Pons (tissue), 1 donor: ENCODE results near the gene HP.
A peak's percentile ranks its signal among the peaks of the same experiment; 100 is the strongest.
"Not testable (repeated sequence)": the region's sequence is repeated elsewhere in the genome, so short reads cannot be mapped to it uniquely, and the experiment has no call there.

ENCODE experiments used
- DNase-seq: peaks from one replicate; pipeline ENCODE4 v3.0.0-alpha.2; 2016; ENCODE audit warnings: low spot score

HP gene

GRCh38 chr16:72054254-72054847 lies at the start of gene HP:
Gene HP (plus strand): TSS chr16:72054505. CDS start chr16:72054653, 148 bp downstream.
- not testable (repeated sequence) for DNase-seq

GRCh38 chr16:72008065-72008423 lies 46.3 kb upstream of the HP start:
- peak; percentile 15 for DNase-seq

DNA sequence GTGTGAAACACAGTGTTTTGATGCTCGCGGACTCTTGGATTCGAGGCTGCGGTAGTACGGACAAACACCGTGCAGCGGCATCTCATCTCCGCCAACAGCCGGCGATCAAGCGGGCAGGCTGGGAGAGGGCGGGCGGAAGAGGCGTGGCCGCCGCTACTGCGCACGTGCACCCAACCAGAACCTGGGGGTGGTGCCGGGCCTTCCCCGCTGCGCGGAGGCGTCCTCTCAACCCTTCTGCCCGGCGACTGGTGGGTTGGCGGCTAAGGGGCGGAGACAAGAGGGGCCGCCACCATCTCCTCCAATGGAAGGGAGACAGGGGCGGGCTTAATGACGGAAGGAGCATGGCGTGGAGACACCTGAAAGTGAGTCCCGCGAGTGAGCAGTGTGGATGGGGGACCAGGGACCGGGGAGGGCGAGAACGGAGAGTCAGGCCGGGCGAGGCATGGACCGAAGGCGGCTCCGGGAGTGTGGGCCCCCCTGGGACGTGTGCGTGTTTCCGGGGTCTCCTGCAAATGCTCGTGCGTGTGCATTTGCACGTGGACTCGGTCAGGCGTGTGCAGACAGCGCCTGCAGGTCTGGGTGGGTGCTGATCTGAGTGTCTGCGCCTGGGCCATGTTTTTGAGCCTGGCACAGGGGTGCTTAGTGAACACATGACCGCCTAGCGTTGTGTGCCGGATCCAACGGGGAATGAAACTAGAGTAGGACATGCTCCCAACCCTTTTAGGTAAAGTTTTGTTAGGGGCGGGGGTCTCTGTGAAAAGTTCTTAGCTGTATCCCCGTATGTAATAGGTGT lies 45.7 kb upstream of the HP start, which contains the start of gene DHODH:
Gene DHODH, plus strand, starts transcription at position 321 of the 793 bp plus-strand sequence. Its CDS starts 21 bp downstream, at position 342.
- peak; percentile 97 for DNase-seq

- DNase-seq: no peak
These were observed 44.5 kb upstream of the HP start for GRCh38 chr16:72009779-72010178.

DNA sequence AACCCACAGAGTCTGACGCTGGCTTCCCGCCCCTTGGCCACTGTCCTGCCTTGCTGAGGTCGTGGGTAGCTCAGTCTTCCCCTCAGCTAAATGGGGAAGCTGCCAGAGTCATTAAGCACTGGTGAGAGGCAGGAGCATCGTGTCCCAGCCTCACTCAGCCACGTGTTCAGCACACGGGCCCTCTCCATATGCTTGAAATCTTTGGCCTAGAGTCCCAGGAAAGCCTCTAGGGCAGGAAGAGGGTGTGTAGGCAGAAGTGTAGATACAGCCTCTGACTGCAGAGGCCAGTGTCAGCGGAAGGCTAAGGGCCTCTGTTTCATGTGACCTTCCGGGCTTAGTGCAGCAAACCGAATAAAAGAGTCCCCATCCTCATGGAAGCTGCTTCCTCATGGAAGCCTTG lies 41.7 kb upstream of the HP start:
- DNase-seq: no peak

GRCh38 chr16:72013389-72013788 lies 40.9 kb upstream of the HP start:
- no peak for DNase-seq

DNA sequence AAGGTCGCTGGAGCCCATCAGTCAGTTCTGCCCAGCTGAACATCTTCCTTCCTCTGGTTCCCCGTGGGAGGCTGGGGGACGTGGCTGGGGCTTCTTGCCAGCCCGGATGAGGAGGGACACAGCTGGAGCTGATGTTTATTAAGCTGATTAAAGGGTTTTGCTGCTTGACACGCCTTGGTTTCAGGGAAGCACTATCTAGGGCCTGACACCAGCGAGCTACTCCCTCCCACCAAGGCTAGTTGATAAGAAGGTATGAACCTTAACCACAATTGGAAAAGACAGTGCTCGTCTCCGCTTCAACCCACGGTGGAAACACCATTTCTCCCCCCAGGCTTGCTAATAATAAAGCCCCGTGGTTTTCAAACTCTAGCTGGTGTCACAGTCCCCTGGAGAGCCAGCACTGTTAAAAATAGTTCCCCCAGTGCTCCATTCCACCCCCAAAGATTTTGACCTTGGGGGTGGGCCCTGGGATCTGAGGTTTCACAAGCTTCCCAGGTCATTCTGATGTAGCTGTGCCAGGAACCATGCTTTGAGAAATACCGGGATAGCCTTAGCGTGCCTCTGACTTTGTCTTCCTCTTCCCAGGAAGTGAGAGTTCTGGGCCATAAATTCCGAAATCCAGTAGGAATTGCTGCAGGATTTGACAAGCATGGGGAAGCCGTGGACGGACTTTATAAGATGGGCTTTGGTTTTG lies 40.3 kb upstream of the HP start:
- no peak for DNase-seq

DNA sequence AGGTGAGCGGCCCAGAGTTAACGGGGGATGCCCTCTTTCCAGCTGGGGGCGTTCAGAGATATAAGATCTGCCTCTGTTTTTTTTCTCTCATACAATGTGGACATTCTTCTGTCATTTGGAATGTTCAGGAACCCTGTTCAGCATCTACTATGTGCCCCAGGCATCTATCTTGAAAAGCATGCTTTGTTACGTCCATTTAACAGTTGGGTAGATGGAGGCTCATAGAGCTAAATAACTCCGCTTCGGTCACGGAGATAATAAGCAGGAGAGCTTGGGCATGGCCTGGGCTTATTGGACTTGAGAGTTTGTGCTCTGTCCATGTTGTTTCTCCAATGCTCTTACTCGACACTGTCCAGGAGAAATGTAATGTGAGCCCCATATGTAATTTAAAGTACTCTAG lies 39.6 kb upstream of the HP start:
- no peak for DNase-seq

GRCh38 chr16:72015124-72015523 lies 39.2 kb upstream of the HP start:
- DNase-seq: no peak

DNA sequence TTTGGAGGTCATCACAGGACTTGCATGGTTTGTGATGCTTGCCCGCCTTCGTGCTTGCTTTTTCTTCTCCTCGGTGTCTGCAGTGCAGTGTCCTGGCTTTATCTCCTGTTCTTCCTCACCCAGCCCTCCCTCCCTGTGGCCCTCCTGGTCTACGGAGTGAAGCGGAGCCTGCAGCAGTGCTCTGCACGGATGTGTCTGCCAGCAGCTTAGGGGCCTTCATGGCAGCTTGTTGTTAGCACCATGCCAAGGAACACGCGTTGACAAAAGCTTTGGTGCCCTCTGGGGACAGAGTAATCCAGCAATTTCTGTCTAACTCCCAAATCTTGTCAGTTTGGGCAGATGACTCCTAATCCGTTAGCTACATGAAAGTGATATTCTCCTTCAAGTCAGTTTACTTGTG lies 35.8 kb upstream of the HP start:
- no peak for DNase-seq

- DNase-seq: no peak
These were observed 33.3 kb upstream of the HP start for GRCh38 chr16:72021043-72021442.

DNA sequence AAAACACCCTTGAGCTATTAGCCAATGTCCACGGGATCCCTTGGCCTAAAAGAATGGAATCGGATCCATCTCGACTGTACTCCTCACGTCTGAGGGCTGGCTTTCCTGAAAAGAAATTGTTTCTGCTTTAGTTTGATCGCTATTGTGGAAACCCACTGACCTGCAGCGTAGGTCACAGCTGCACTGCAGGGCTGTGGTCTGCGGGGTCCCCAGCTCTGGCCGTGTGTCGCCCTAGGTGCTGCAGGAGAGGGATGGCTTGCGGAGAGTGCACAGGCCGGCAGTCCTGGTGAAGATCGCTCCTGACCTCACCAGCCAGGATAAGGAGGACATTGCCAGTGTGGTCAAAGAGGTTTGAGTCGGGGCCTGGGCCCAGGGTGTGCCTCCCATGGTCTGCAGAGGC lies 32.2 kb upstream of the HP start:
- no peak for DNase-seq

- DNase-seq: no peak
These were observed 30.3 kb upstream of the HP start for GRCh38 chr16:72023962-72024361.

DNA sequence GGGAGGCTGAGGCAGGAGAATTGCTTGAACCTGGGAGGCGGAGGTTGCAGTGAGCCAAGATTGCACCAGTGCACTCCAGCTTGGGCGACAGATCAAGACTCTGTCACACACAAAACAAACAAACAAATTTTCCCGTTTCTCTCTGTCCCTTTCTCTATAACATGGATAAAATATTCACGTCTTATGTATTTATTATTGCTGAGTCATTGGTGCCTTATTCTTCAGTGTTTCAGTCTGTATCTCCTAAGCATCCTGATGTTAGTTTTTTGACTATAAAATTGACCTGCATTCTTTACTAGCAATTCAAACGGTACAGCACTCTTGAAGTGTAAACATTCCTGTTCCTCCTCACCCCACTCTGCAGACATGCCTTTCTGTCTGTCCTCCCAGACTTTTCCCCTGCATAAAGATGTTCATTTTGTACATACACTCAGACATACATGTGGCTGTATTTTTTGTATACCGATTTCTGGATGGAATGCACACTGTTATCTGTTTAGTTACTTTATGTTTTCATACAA lies 29.4 kb upstream of the HP start:
- no peak for DNase-seq

- peak; percentile 69 for DNase-seq
These were observed 28.7 kb upstream of the HP start for GRCh38 chr16:72025404-72026114.

GRCh38 chr16:72027669-72028378 lies 26.5 kb upstream of the HP start:
- DNase-seq: no peak

GRCh38 chr16:72029567-72030271 lies 24.6 kb upstream of the HP start:
- DNase-seq: no peak

- DNase-seq: no peak
These were observed 20.9 kb upstream of the HP start for GRCh38 chr16:72033437-72033836.

GRCh38 chr16:72036098-72036497 lies 18.2 kb upstream of the HP start:
- DNase-seq: no peak

DNA sequence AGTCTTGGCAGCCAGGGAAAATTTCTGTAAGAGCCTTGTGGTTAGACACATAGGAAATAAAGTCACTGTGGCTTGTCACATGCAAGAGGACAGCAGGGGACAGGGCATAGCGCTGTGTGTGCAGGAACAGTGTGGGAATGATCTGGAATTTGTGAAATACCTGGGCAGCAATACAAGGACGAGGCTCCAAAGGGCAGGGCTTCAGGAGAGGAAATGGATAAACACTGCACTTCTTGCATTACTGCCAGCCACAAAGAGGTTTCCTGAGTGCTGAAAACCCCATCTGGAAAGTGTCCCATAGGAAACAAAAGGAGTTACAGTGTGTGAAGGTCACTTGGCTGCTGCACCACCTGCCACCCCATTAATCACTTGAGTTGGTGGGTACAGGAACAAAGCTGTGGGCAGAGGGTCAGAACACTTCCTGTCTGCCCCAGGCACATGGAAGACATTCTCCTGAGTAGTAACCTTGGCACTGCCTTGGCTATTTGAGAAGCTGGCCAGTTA lies 12.1 kb upstream of the HP start:
- DNase-seq: peak; percentile 36

GRCh38 chr16:72043058-72043457 lies 11.2 kb upstream of the HP start:
- DNase-seq: no peak
